HG02571 (cell line): Measurements from ENCODE around the gene ECM2.

Source experiments
- ATAC-seq: cut with Tn5 transposase; IDR thresholded peaks from one replicate; pipeline ENCODE4 v1.9.1; 2021; ENCODE audit warnings: mild to moderate bottlenecking, moderate library complexity; ENCODE audit not compliant: unreplicated experiment

The ECM2 gene

DNA sequence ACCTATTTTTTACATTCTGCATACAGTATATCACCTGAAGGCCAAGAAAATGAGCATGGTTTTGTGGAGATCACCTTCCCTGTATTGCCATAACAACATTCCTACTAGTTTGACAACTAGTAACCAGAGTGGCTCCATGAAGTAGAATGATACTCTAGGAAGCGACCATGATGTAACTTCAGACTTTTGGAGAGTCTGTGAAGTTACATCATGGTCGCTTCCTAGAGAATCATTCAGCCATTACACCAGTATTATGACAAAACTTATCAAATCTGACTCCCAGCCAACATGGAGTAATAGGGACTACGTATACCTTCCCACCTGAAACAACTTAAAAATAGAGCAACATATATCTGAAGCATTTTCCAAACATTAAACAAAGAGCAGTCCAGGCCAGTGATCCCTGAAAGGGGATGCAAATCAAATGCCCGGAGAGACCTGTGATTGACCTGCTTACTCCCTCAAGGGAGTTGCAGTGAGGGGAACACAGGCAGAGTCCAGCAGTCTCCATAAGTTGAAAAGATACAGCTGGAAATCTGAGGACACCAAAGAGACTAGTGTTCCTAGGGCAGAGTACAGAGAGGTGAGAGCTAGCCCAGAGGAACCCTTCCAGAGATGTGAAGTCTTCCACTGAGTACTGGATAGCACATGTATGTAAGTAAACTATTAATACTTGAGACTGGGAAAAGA is 7.8 kb downstream of the ECM2 start:
- ATAC-seq, result no peak

DNA sequence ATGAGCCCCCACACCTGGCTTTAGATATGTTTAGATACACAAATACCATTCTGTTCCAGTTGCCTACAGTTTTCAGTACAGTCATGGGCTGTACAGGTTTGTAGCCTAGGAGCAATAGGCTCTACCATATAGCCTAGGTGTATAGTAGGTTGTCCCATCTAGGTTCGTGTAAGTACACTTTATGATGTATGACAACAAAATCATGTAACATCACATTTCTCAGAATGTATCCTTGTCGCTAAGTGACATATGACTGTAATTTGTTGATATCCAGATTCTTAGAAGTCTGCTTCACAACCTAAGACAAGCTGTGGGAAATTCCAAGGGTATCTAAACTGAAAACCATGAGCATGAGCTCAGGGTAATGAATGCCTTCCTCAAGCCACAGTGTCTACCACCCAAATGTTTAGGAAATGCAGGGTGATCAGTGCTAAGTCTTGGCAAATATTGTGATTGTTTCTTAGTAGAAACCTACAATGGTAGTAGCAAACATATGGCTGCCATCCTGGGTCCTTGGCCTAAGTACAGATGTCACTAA is 8.4 kb downstream of the ECM2 start:
- ATAC-seq, result no peak

DNA sequence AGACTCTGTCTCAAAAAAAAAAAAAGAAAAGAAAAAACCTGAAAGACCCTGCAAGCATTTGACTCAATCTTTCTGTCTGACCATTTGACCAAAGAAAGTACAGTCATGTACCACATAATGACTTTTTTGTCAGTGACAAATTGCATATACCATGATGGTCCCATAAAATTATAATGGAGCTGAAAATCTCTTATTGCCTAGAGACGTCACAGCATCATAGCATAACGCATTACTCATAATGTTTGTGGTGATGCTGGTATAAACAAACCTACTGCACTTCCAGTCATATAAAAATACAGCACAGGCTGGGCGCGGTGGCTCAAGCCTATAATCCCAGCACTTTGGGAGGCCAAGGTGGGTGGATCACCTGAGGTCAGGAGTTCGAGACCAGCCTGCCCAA is 10.5 kb downstream of the ECM2 start:
- ATAC-seq, result no peak

DNA sequence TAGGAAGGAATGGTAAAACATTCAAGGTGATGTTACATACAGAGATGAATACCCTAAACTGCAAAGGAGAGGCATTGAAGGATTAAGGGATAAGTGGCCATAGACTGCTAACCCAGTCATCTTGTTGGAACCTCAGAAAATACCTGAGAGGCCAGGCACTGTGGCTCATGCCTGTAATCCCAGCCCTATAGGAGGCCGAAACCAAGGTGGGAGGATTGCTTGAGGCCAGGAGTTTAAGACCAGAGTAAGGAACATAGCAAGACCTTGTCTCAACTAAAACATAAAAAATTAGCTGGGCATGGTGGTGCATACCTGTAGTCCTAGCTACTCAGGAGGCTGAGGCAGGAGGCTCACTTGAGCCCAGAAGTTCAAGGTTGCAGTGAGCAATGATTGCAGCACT is 10.9 kb downstream of the ECM2 start:
- ATAC-seq, result no peak

DNA sequence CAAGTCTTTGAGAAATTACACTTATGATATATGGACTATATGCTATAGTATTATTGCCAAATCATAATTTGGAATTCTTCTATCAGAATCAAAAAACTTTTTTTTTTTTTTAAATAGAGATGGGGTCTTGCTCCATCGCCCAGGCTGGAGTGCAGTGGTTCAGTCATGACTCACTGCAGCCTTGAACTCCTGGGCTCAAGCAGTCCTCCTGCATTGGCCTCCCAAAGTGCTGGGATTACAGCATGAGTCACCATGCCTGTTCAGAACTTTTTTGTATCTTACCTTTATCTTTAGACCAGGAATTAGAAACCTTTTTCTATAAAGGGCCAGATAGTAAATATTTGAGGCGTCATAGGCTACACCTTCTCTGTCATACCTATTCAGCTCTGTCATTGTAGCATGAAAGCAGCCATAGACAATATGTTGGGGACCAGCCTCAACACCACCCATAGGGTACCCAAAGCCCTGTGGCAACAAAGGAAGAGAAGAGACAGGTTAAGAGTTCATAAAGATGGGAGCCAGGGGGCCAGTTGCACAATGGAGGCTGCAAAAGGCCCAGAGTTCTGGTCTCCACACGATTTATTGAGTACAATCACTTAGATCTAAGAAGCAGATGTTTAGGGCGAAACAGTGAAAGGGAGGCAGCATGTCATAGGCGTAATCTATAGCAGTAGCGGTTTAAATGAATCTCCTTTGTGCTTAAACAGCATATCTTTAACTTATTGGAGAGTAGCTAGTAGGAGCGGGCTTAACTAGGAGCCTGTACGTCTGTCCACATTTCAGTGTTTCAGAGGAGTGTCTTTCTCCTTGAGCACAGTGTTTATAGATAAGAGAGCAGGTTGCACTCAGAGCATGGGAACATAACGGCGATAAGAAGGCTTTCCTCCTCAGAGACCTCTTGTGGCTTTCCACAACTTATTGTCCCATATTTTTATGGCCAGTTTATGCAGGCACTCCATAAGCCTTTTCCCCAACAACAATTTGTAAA is 12.5 kb downstream of the ECM2 start:
- no peak for ATAC-seq

DNA sequence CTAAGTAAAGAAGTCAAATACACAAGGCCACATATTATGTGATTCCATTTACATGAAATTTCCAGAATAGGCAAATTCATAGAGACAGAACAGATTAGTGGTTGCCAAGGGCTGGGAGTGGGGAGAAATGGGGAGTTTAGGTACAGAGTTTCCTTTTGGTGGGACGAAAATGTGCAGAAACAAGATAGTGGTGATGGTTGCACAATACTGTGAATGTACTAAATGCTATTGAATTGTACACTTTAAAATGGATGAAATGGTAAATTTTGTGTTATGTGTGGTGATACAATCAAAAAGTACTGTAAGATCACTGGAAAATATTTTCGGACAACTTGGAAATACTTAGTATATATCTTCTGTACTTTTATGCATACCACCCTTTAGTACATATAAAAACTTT is 15.0 kb downstream of the ECM2 start:
- no peak for ATAC-seq

DNA sequence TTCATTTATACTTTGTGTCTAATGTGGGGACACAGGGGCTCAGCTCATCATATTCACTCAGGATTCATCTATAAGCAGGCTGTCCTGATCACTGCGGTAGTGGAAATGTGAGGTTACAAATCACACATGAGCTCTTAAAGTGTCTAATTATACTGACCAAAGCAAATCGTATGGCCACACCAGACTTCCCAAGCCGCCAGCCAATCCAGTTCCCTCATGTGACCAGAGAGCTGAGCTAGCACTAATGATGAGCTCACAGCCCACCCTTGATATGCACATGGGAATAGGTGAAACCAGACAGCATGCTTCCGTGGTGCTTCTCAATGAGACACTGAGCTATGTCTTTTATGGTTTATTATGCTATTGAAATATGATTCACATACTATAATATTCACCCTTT is 17.6 kb downstream of the ECM2 start:
- ATAC-seq, result no peak

DNA sequence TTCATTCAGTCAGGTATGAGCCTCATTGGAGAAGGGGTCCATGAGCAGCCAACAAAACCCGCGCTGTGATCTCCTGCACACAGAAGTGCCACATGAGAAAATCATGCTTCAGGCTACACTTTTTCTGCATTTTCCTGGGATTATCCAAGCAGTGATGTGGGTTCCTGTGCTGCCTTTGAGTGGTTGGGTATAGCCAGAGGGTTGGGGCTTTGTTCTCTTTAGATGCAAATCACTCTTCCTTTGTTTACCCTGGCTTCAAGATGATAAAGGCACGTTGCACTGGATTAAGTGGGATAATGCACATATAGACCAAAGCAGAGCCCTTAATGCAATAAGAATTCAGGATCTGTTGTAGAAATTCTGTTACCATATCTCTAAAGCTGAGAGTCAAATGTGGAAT is 18.7 kb downstream of the ECM2 start:
- no peak for ATAC-seq

DNA sequence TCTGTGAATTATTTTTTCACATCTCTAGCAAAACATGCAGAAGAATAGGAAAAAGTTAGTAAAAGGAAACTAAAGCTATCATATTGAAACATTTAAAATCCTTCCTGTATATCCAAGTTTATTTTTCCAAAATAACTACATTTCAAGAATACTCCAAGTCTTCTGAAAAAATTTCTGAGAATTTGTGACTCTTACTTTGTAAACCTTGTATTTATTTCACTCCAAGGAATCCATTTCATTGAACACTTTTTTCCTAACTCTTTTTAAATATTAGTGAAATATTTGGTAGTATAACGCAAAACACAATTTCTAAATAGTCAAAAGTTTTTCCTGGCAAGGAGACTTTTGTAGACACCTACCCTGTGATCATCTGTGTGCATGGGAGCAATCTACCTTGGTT is 19.3 kb downstream of the ECM2 start:
- ATAC-seq, result no peak

DNA sequence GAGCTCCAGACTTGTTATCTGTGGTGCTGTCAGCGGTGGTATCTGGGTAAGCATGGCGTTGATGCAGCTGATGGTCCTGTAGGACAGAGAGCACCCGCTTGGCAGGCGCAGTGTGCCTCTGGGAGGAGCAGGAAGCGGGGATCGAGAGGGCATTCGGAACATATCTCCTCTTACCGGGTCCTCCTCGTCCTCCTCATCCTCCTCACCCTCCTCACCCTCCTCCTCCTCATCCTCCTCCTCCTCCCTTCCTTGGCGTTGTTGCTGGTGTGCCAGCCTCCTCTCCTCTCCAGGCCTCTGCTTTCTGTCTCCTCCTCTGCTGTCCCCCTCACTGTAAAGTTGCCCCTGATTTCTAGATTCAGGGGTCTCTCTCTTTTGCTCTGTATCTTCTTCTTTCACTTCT is 21.2 kb downstream of the ECM2 start:
- ATAC-seq, result no peak

DNA sequence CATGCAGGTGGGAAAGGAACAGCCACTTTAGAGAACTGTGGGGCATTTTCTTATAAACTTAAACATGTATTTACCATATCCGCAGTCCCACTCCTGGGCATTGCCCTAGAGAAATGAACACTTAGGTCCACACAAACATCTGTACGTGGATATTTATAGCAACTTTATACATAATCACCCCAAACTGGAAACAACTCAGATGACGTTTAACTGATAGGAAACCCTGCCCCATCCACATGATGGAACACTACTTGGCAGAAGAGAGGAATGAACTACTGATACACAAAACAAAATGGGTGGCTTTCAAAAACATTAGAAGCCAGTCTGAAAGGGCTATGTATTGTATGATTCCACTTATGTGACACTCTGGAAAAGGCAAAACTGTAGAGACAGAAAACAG is 22.4 kb downstream of the ECM2 start:
- no peak for ATAC-seq

DNA sequence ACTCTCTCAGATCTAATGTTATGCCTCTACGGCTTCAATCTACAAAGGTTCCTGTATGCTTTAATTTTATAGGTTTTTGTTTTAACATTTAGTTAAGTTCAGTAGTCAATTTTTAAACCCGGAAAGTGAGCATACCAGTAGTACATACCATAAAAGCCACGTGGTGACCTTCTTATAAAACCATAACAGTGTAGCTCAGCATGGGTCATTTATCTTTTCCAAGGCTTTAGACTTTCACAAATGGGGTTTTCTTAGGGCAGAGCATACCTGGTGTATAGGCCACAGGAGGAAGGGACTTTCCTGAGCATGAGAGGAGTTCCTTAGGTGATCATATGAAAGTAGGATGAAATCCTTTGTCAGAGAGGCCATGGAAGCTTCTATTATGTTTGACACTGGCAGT is 23.2 kb downstream of the ECM2 start:
- ATAC-seq, result no peak

DNA sequence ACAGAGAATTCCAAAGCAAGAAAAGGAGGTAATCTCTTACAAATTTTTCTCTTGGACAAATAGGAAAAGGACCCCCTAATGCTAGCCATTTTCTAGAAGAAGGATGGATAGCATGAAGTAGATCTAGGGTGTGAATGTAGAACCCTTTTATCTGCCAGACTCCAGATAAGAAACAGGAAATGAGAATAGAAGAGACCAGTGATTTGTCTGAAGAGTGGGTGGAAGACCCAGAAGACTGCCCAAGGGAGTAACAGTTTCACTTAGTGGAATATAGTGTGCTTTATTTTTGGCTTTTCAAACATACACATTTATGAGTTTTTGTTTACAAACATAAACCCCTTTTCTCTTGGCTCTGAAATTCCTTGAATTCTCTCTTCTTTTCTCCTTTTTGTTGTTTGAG is 25.0 kb downstream of the ECM2 start:
- no peak for ATAC-seq

DNA sequence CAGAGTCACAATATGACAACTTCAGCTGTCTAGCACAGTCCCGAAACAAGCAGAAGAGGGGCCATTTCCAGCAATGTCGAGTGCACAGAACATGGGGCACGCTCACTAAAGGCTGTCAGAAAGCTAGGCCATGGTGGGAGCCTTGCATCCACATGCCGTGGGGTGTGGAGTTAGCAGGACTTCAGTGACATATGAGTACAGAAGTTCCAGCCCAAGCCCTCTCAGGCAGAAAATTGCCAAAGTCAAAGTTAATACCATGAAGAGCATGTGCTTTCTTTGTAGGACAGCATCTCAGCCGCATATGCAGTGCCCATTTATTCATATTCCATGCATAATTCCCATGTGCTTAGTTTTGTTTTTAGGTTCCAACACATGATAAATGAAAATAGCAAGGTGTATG is 26.7 kb downstream of the ECM2 start:
- ATAC-seq, result no peak

DNA sequence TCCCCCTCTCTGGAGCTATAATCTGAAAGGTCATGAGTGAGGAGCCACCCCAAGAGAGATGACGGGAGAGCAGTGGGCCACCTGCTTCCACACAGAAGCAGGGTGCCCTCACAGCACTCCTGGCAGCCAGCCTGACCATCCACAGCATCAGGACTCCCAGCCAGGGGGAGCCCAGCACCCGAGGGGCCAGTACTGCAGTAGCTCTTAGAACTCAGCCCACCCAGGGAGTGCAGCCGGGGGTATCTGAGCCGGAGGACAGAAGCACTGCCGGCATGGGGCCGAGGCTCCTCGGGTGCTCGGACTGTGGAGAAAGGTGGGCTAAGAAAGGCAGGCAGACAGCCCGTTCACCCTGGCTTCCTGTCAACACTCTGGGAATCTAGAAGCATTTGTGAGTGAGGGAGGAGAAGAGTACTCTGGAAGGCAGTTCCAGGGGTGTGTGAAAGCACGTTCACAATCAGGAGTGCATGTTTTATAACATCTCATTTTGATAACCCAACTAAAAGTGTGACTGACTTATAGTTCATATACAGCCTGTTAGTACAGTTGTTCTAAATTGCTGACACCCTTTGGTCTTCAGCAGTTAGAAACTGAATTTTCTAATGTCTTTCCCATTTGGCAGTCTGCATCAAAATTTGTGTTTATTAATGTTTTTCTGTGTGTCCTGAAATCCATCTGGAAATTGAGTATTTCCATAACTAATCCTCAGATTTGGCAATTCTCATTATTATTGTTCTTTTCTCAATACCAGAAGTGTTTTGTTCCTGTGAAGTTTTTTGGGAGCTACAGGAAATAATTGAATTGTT is 27.6 kb downstream of the ECM2 start:
- ATAC-seq, result no peak

DNA sequence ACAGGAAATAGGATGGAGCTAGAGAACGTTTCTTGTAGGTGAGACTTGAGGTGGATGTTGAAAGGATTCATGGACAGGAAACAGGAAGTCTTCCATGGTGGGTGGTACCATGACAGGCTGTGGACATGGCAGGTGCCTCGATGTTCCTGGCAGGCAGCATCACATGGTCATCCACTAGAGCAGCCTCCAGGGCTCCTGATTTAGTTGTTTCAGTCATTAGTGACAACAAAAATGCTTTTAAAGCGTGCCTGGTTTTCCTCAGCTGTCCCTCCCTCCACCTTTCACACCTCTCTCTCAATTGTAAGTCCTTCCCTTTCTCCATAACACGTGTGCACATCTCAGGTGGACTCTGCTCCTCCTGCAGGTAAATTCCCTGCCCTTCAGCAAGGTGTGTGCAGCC is 28.3 kb downstream of the ECM2 start:
- no peak for ATAC-seq

DNA sequence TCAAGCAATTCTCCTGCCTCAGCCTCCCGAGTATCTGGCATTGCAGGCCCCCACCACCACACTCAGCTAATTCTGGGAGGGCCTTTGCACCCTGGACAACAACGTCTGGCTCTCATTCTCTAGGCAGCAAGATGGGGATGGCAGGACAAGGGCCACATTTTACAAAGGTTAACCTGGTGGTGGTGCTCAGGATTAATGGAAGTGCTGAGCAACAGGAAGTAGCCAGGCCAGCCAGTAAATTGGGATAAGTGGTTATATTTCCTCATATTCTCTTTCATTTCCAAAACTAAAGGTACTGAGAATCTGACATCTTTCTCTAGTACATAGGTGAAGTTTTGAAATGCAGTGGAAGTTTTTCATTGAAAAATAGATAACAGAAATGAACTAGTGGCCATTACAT is 28.8 kb downstream of the ECM2 start:
- ATAC-seq, result no peak

DNA sequence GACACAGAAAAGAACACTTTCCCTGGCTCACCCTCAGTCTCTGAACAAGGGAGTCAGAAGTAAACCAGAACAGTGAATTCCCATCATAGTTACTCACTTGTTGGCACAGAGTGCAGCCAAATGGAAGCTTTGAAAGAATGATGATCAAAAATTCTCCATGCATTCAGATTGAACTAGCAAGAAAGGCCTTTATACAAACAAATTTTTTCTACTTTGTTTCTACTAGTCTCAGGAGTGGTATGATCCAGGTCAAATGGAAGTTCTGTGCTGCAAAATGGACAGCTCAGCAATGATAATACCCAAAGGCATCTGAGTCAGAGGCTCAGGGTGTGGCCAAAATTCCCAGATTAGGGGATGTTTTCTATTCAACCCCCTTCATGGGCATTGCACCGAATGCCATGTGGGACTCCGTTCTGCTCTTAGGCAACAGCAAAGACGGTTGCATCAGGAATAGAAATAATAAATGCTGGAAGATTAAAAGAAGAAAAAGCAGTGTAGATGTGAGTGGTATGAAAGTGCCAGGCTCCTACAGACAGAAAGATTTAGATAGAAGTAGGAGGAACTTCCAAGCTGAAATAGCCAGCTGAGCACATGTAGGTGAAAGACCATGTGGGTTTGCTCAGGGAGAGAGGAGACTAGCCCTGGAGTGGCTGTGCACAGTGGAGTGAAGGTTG is 29.5 kb downstream of the ECM2 start:
- no peak for ATAC-seq

DNA sequence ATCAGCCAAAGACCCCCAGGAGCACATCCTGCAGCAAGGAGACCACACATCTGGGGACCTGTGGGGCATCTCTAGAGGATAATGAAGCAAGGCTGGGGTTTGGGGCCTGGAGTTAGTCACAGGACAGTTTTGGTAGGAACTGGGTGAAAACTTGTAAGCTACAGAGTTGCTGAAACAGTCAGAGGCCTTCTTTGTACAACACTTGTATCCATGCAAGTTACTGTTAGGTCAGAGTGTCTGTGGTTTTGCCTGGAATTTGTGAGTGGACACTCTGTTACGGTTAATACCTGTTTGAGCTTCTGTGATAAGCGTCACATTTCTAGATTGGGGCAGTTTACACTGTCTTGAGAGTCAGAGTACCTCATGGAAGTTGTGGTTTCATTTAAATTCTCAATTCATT is 30.9 kb downstream of the ECM2 start:
- no peak for ATAC-seq

DNA sequence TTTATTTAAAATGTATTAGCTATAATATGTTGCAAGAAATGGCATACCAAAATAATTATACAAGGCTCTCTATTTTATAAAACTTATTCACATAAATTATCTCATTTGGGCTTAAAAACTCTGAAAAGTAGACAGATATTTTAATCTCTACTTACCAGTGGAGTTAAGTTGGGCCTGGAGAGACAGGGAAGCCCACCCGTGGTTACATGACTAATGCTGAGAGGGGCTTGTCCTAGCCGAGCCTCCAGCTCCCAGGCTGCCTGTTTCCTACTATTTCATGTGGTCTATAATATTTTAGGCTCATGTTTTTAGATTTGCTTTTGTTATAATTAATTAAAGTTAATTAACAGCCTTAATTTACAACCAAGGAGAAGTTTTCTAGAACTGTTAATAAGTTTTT is 32.6 kb downstream of the ECM2 start:
- ATAC-seq, result no peak
